Tibial nerve (tissue), 4 donors: ENCODE measurements around the gene CYBA.

Experiments
- CTCF ChIP-seq, 5 experiments: fragments of 200-600 bp in 3 of 5; fragments of 450-650 bp in 2 of 5; sonication (generic) in 3 of 5; IDR thresholded peaks; one replicate each; pipeline ENCODE4 v1.5.1; 2016 to 2019; ENCODE audit warnings: antibody characterized with exemption in 5 of 5, mild to moderate bottlenecking in 3 of 5, moderate library complexity in 2 of 5
- EP300 ChIP-seq, 2 donors: sonication (generic); formaldehyde crosslinking; IDR thresholded peaks; one replicate each; pipeline ENCODE4 v1.6.1; 2017; ENCODE audit warnings: antibody characterized with exemption in 2 of 2, mild to moderate bottlenecking in 1 of 2

- TF ChIP-seq CTCF (IDR thresholded peaks at IDR 0.05) (no peak), EP300 (IDR thresholded peaks at IDR 0.05) (no peak)
Measured at GRCh38 chr16:88605186-88606147, 45.4 kb downstream of the CYBA start.
